ENCODE measurements around the gene MFRP. TPM values are rescaled to one million over a fixed set of nuclear protein-coding genes. Genes with fewer than 3 reads are reported as not detected.

The MFRP gene
- total and polyA plus RNA-seq, 11 donors: 0.04 TPM; not detected in 10

GRCh38 chr11:119320776-119321524 is 25.6 kb downstream of the MFRP start:
- Histone ChIP-seq H3K27ac (peak overlapping the region; percentile 85 to 99 (median 92)), H3K4me3 (peak overlapping the region; percentile 8 to 68 (median 57)), H3K27me3 (peaks cover 0 to 29% (median 0%) of the 10 kb centered on the region in 9 donors), H3K9me3 (no peaks in the 10 kb centered on the region), H3K36me3 (no peaks in the 10 kb centered on the region), H3K4me1 (peaks cover 0 to 74% (median 52%) of the 10 kb centered on the region in 12 donors)
- intact Hi-C loops (cut with DNase I): loop anchor here in 7 of 10 donors (5.0 to 10.0 kb wide), 3 partner anchors 114 to 119 kb away; partner anchors contain the start of gene CBL (in 6 of the 7)
- no peak for TF ChIP-seq CTCF (IDR thresholded peaks at IDR 0.05)
- TF ChIP-seq POLR2A (IDR thresholded peaks at IDR 0.05): peak in 1 of 2 donors; percentile 54
- WGBS, 4 donors: 7 to 14% (median 10%) methylated on average over 27 to 60 of the region's 60 CpGs
- ATAC-seq: peak in 3 of 4 donors; percentile 40 to 48 (median 41)
- peak; percentile 77 to 87 (median 82) for DNase-seq

GRCh38 chr11:119320240-119320775 is 26.2 kb downstream of the MFRP start:
- H3K9me3 ChIP-seq: no peaks in the 10 kb centered on the region
- H3K27ac ChIP-seq: peak overlapping the region; percentile 85 to 99 (median 92)
- peaks cover 0 to 35% (median 0%) of the 10 kb centered on the region in 9 donors for H3K27me3 ChIP-seq
- 37 to 53% (median 45%) methylated on average over 14 to 17 of the region's 17 CpGs for WGBS, 4 donors
- no peaks in the 10 kb centered on the region for H3K36me3 ChIP-seq
- TF ChIP-seq POLR2A (IDR thresholded peaks at IDR 0.05): no peak
- no peak for TF ChIP-seq CTCF (IDR thresholded peaks at IDR 0.05)
- intact Hi-C loops (cut with DNase I): loop anchor here in 7 of 10 donors (5.0 to 10.0 kb wide), 3 partner anchors 113 to 118 kb away; partner anchors contain the start of gene CBL (in 6 of the 7)
- peak overlapping the region in 11 of 12 donors; percentile 27 to 68 (median 58) for H3K4me3 ChIP-seq
- DNase-seq (peak; percentile 69 to 73 (median 71)), ATAC-seq (peak in 1 of 4 donors; percentile 1)
- peaks cover 0 to 80% (median 56%) of the 10 kb centered on the region in 12 donors for H3K4me1 ChIP-seq

- ATAC-seq (peak in 3 of 4 donors; percentile 1 to 50 (median 2)), DNase-seq (peak in 3 of 5 donors; percentile 62 to 69 (median 66))
- H3K4me3 ChIP-seq: peak overlapping the region in 5 of 12 donors; percentile 12 to 68 (median 58)
- no peak for TF ChIP-seq POLR2A (IDR thresholded peaks at IDR 0.05)
- TF ChIP-seq CTCF (IDR thresholded peaks at IDR 0.05): no peak
- intact Hi-C loops (cut with DNase I): loop anchor here in 9 of 10 donors (5.0 to 10.0 kb wide), 6 partner anchors 112 to 217 kb away; partner anchors contain the start of genes CBL (in 6 of the 9), ABCG4 (in 1 of the 9) and DPAGT1 (in 1 of the 9)
- peak overlapping the region; percentile 85 to 99 (median 92) for H3K27ac ChIP-seq
- H3K27me3 ChIP-seq: peaks cover 0 to 41% (median 0%) of the 10 kb centered on the region in 9 donors
- no peaks in the 10 kb centered on the region for H3K9me3 ChIP-seq
- 44 to 58% (median 48%) methylated on average over 11 of the region's 11 CpGs for WGBS, 4 donors
- peaks cover 0 to 86% (median 60%) of the 10 kb centered on the region in 12 donors for H3K4me1 ChIP-seq
- peaks cover 0 to 3% (median 0%) of the 10 kb centered on the region in 9 donors for H3K36me3 ChIP-seq
Measured at GRCh38 chr11:119319700-119320239, 26.7 kb downstream of the MFRP start.
